Measurements from ENCODE around the gene MAP3K14. TPM values are rescaled to one million over a fixed set of nuclear protein-coding genes. Genes with fewer than 3 reads are reported as not detected.

MAP3K14 gene
- total RNA-seq, 1 donor from 2014 or later, result 0.79 TPM

DNA sequence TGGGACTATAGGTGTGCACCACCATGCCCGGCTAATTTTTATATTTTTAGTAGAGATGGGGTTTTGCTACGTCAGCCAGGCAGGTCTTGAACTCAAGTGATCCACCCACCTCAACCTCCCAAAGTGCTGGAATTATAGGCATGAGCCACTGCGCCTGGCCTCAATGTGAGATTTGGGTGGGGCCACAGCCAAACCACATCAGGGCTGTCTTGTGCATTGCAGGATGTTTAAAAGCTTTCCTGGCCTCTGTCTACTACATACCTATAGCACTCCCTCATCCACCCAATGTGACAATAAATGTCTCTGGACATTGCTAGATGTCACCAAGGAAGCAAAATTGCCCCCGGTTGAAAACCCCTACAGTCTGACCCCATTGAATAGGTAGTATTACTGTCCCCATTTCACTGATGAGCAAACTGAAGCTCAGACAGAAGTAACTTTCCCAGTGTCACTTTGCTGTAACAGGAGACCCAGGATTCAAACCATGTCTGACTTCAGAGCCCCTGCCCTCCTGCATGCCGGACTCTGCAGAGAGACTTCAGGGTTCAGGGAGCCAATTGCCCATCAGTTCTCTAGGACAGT, 3.6 kb upstream of the MAP3K14 start:
- no peak for FAIRE-seq
- DNase-seq (ENCODE audit: low read depth), result no peak
- no peak for TF ChIP-seq CTCF (IDR thresholded peaks at IDR 0.05; ENCODE audit: insufficient read depth, low read length, severe bottlenecking)
- H3K27me3 ChIP-seq (ENCODE audit: control insufficient read depth, insufficient read depth, low read length), result no peaks in the 10 kb centered on the region
- H3K4me3 ChIP-seq (ENCODE audit: low read depth, low read length), result no peak overlapping the region
- H3K36me3 ChIP-seq (ENCODE audit: control insufficient read depth, insufficient read depth, low read length), result no peaks in the 10 kb centered on the region

DNA sequence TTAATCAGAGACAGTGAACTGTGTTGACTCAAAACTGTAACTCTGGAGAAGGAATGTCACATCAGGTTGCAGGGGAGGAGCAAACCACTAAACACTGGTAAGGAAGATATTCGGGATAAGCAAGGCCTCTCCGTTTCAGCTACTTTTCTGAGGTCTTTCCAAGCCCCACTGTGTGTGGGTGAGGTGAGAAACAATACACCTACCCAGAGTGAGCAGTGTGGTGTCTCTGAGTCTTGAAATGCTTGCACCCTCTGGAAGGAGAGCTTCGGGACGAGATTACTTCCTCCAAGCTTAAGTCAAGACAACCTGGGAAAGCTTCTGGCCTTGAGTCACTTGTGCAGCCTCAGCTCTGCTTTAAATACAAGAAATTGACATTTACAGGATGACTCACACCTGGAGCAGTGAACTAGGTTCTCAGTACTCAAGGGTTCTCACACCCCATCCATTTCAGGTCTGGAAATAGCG, 2.5 kb upstream of the MAP3K14 start:
- FAIRE-seq (no peak), DNase-seq (ENCODE audit: low read depth) (peak; percentile 89)
- Histone ChIP-seq H3K27me3 (ENCODE audit: control insufficient read depth, insufficient read depth, low read length) (no peaks in the 10 kb centered on the region), H3K36me3 (ENCODE audit: control insufficient read depth, insufficient read depth, low read length) (no peaks in the 10 kb centered on the region), H3K4me3 (ENCODE audit: low read depth, low read length) (no peak overlapping the region)
- no peak for TF ChIP-seq CTCF (IDR thresholded peaks at IDR 0.05; ENCODE audit: insufficient read depth, low read length, severe bottlenecking)

- no peaks in the 10 kb centered on the region for H3K36me3 ChIP-seq (ENCODE audit: control insufficient read depth, insufficient read depth, low read length)
- no peaks in the 10 kb centered on the region for H3K27me3 ChIP-seq (ENCODE audit: control insufficient read depth, insufficient read depth, low read length)
- FAIRE-seq (no peak), DNase-seq (ENCODE audit: low read depth) (peak; percentile 54)
- TF ChIP-seq CTCF (IDR thresholded peaks at IDR 0.05; ENCODE audit: insufficient read depth, low read length, severe bottlenecking), result no peak
- no peak overlapping the region for H3K4me3 ChIP-seq (ENCODE audit: low read depth, low read length)
Measured at GRCh38 chr17:45318561-45319230, 1.9 kb upstream of the MAP3K14 start.

DNA sequence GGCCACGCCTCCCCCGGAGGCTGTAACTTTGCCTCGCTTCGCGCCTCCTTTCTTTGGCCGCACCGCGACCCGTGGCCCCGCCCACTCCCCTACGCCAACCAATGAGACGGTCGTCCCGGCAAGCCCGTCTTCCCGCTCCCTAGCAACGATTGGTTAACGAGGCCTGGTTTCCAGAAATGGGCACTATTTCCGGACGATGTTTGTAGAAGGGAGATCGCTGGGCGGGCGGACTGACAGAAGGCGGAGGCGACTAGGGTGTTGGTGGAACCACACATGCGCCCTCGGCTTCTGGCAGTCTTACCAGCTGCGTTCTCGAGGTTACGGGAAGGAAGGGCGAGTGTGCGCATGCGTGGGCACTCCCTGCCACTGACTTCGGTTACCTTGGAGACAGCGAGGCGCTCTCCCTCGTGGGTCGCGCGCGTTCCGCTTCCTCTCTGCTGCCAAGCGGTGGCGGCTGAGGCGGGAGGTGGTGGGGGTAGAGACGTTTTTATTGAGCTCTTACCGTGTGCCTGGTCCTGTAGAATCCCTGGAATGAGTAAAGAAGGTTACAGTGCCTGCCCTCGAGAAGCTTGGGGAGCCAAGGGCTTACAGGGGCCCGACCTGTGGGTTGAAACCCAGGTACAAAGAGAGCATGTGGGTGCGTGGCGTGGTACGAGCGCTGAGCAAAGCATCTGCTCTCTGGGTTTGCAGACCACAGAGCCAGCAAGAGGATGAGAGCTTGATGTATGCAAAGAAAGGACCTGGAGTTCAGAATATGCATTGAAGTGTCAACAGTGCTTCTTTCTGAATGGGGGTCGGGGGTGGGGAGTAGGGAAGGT, 500 bp upstream of the MAP3K14 start:
- H3K27me3 ChIP-seq (ENCODE audit: control insufficient read depth, insufficient read depth, low read length), result no peaks in the 10 kb centered on the region
- H3K4me3 ChIP-seq (ENCODE audit: low read depth, low read length), result peak overlapping the region; percentile 36
- peak; percentile 100 for DNase-seq (ENCODE audit: low read depth)
- TF ChIP-seq CTCF (IDR thresholded peaks at IDR 0.05; ENCODE audit: insufficient read depth, low read length, severe bottlenecking), result no peak
- H3K36me3 ChIP-seq (ENCODE audit: control insufficient read depth, insufficient read depth, low read length), result peaks cover 1% of the 10 kb centered on the region
- no peak for FAIRE-seq

DNA sequence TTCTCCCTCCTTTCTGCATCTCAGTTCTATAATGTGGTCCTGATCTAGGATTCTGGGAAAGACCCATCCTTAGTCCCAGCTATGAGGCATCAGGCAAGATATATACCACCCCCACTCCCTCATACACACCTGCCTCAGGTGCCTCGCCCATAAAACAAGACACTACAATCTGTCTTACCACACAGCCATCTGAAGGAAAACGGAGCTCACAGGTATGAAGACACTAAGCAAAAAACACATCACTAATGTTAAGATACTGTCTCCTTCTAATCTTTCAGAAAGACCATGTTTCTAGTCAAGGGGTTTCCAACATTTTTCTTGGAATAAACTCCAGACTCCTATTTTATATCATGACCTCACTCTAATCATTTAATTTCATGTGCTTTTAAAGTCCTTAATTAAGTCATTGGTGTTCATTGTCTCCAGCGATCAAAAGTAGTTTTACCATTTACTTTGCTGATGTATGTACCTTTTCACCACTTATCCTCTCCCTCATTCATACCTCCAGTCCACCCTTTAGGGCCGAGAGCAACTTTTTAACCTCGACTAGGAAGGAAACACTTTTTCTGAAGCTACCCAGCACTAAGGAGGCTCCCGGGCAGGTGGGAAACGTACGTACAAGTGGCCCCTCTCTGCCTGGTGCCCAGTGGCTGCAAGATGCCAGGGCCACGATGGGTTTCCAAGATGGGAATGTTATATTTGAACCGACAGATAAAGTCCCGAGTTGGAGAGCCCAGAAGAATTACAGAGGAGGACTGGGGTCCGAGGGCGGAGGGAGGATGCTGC, 979 bp downstream of the MAP3K14 start:
- no peak for TF ChIP-seq CTCF (IDR thresholded peaks at IDR 0.05; ENCODE audit: insufficient read depth, low read length, severe bottlenecking)
- Histone ChIP-seq H3K27me3 (ENCODE audit: control insufficient read depth, insufficient read depth, low read length) (no peaks in the 10 kb centered on the region), H3K36me3 (ENCODE audit: control insufficient read depth, insufficient read depth, low read length) (peaks cover 1% of the 10 kb centered on the region), H3K4me3 (ENCODE audit: low read depth, low read length) (peak overlapping the region; percentile 69)
- DNase-seq (ENCODE audit: low read depth) (peak; percentile 38), FAIRE-seq (no peak)
